ENCODE data around the gene AMOTL2. TPM values are rescaled to one million over a fixed set of nuclear protein-coding genes. Genes with fewer than 3 reads are reported as not detected.

The AMOTL2 gene
- polyA plus RNA-seq, 1 donor (not counting 4 experiments of a cell fraction or from before 2014, with no cell fraction given): 39.8 TPM

DNA sequence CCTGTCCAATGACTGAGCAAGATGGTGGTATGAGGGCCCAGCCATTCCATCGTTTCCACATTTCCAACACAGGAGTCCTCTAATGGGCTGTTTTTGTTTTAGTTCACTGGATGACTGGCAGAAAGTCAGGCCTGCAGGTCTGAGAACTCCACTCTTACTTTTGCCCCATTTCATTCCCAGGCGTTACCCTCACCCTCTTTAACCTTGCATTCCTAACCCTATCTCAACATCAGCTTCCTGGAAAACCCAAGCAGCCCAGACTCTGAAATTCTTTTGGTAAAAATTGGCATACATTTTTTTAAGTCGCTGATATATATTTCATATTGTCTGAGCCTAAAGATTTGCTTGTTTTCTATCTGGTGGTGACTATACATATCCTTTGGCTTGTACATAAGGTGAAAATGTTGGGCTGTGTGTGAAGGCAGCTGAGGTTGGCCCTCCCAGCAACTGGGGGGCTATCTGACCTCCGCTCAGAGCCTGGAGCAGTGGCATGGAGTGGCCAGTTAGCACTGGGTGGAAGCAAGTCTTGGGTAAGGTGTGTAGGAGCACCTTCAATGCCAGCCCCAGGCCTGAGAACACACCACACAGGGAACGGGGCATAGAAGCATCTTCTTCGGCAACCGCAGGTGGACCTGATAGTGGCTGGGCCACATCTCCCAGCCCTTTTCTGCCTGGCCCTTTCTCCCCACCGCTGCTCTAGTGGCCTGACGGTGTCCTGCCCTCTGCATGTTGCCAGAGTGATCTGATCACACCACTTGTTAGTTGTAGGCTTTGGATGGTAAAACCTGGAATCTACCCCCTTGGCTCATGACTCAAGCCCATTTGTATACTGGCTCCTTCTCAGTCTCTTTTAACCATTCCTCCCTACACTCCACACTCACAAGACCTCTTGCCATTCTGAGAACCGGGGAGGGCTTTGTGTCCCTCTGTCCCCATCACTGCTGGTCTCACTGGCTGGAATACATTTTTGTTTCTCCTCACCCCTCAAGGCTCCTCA lies 50.0 kb downstream of the AMOTL2 start:
- peaks cover 70% of the 10 kb centered on the region for H3K4me1 ChIP-seq (ENCODE audit: control insufficient read depth, extremely low read depth, insufficient read depth, low read length)
- H3K9me1 ChIP-seq (ENCODE audit: control insufficient read depth, extremely low read depth, insufficient read depth, low read length): peaks cover 3% of the 10 kb centered on the region
- dilution Hi-C loops (cut with MboI; ENCODE audit: extremely low pct_ligation_motif_present, low sequenced_read_pairs): no loop called here
- H3K79me2 ChIP-seq (ENCODE audit: control insufficient read depth, insufficient read depth, low read length): no peaks in the 10 kb centered on the region
- no peaks in the 10 kb centered on the region for H3K36me3 ChIP-seq (ENCODE audit: control insufficient read depth in 2 of 2, extremely low read depth in 1 of 2, insufficient read depth in 2 of 2, low read length in 2 of 2)
- H4K20me1 ChIP-seq (ENCODE audit: control insufficient read depth, extremely low read depth, insufficient read depth, low read length): no peaks in the 10 kb centered on the region
- no peak overlapping the region for H3K27ac ChIP-seq (ENCODE audit: control insufficient read depth, insufficient read depth, low read length)
- TF ChIP-seq, protein P1, sequence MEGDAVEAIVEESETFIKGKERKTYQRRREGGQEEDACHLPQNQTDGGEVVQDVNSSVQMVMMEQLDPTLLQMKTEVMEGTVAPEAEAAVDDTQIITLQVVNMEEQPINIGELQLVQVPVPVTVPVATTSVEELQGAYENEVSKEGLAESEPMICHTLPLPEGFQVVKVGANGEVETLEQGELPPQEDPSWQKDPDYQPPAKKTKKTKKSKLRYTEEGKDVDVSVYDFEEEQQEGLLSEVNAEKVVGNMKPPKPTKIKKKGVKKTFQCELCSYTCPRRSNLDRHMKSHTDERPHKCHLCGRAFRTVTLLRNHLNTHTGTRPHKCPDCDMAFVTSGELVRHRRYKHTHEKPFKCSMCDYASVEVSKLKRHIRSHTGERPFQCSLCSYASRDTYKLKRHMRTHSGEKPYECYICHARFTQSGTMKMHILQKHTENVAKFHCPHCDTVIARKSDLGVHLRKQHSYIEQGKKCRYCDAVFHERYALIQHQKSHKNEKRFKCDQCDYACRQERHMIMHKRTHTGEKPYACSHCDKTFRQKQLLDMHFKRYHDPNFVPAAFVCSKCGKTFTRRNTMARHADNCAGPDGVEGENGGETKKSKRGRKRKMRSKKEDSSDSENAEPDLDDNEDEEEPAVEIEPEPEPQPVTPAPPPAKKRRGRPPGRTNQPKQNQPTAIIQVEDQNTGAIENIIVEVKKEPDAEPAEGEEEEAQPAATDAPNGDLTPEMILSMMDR (optimal IDR thresholded peaks at IDR 0.05 in 1 of 3, IDR thresholded peaks at IDR 0.05 in 1 of 3, conservative IDR thresholded peaks at IDR 0.05 in 1 of 3; ENCODE audit: extremely low read depth in 1 of 3, insufficient read depth in 2 of 3, low read length in 3 of 3): no peak
- TF ChIP-seq EZH2 (IDR thresholded peaks at IDR 0.05; ENCODE audit: low read length): no peak
- no peak overlapping the region for H3K4me3 ChIP-seq (ENCODE audit: control insufficient read depth in 2 of 3, extremely low read depth in 1 of 3, insufficient read depth in 2 of 3, low read depth in 1 of 3, low read length in 3 of 3)
- no peak overlapping the region for H2AFZ ChIP-seq (ENCODE audit: control insufficient read depth, low read length)
- no peaks in the 10 kb centered on the region for H3K9me3 ChIP-seq (ENCODE audit: control insufficient read depth, low read depth, low read length)
- no peak for DNase-seq (ENCODE audit: low read depth, low spot score)
- no peak overlapping the region for H3K4me2 ChIP-seq (ENCODE audit: control insufficient read depth, extremely low read depth, insufficient read depth, low read depth, low read length)
- H3K9ac ChIP-seq (ENCODE audit: control insufficient read depth, extremely low read depth, insufficient read depth, low read length): no peak overlapping the region
- FAIRE-seq: no peak
- no peaks in the 10 kb centered on the region for H3K27me3 ChIP-seq (ENCODE audit: control insufficient read depth, extremely low read depth, insufficient read depth, low read length)

DNA sequence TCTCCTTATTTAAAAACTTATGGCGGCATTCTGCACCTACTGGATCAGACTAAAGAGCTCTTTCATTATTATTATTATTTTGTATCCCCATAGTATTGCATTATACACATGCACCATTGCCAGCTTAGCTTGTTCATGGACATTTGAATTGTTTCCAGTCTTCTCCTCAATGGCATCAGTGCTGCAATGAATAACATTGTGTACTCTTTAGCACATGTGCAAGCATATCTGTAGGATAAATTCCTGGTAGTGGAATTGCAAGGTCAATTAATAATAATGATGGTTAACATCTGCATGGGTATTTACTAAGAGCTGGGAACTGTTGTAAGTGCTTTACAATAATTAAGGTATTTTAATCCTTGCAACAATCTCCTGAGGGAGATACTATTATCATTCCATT lies 52.0 kb downstream of the AMOTL2 start:
- Histone ChIP-seq H4K20me1 (ENCODE audit: control insufficient read depth, extremely low read depth, insufficient read depth, low read length) (no peaks in the 10 kb centered on the region), H3K27ac (ENCODE audit: control insufficient read depth, insufficient read depth, low read length) (no peak overlapping the region), H3K9me3 (ENCODE audit: control insufficient read depth, low read depth, low read length) (no peaks in the 10 kb centered on the region), H3K4me1 (ENCODE audit: control insufficient read depth, extremely low read depth, insufficient read depth, low read length) (peaks cover 65% of the 10 kb centered on the region), H3K9ac (ENCODE audit: control insufficient read depth, extremely low read depth, insufficient read depth, low read length) (no peak overlapping the region), H3K36me3 (ENCODE audit: control insufficient read depth in 2 of 2, extremely low read depth in 1 of 2, insufficient read depth in 2 of 2, low read length in 2 of 2) (no peaks in the 10 kb centered on the region), H3K4me3 (ENCODE audit: control insufficient read depth in 2 of 3, extremely low read depth in 1 of 3, insufficient read depth in 2 of 3, low read depth in 1 of 3, low read length in 3 of 3) (no peak overlapping the region), H3K9me1 (ENCODE audit: control insufficient read depth, extremely low read depth, insufficient read depth, low read length) (peaks cover 3% of the 10 kb centered on the region), H2AFZ (ENCODE audit: control insufficient read depth, low read length) (no peak overlapping the region), H3K4me2 (ENCODE audit: control insufficient read depth, extremely low read depth, insufficient read depth, low read depth, low read length) (peak overlapping the region; percentile 52), H3K79me2 (ENCODE audit: control insufficient read depth, insufficient read depth, low read length) (no peaks in the 10 kb centered on the region), H3K27me3 (ENCODE audit: control insufficient read depth, extremely low read depth, insufficient read depth, low read length) (no peaks in the 10 kb centered on the region)
- DNase-seq (ENCODE audit: low read depth, low spot score): no peak
- FAIRE-seq: no peak
- TF ChIP-seq, protein P1 (optimal IDR thresholded peaks at IDR 0.05 in 1 of 3, IDR thresholded peaks at IDR 0.05 in 1 of 3, conservative IDR thresholded peaks at IDR 0.05 in 1 of 3; ENCODE audit: extremely low read depth in 1 of 3, insufficient read depth in 2 of 3, low read length in 3 of 3): no peak
- no peak for TF ChIP-seq EZH2 (IDR thresholded peaks at IDR 0.05; ENCODE audit: low read length)
- dilution Hi-C loops (cut with MboI; ENCODE audit: extremely low pct_ligation_motif_present, low sequenced_read_pairs): no loop called here

Data from keratinocyte (primary cell).